Measurements from ENCODE around the gene ADAT3. TPM values are rescaled to one million over a fixed set of nuclear protein-coding genes. Genes with fewer than 3 reads are reported as not detected.
A peak's percentile ranks its signal among the peaks of the same experiment; 100 is the strongest.

Gene ADAT3
- total and polyA plus RNA-seq, 4 donors: 4.0 to 11.9 (median 6.8) TPM

- DNase-seq (no peak), ATAC-seq (ENCODE audit: insufficient read depth, low FRiP score) (no peak)
- no peak overlapping the region for H3K4me3 ChIP-seq
- TF ChIP-seq CTCF (IDR thresholded peaks at IDR 0.05; ENCODE audit: control extremely low read depth, extremely low read depth): no peak
- H3K36me3 ChIP-seq (ENCODE audit: control insufficient read depth in 4 of 4, insufficient read depth in 4 of 4, low read length in 4 of 4): peaks cover 0 to 12% (median 0%) of the 10 kb centered on the region in 4 donors
- 64 to 75% methylated on average over 25 of the region's 25 CpGs for WGBS, 2 donors
- H3K27me3 ChIP-seq (ENCODE audit: control insufficient read depth in 3 of 3, insufficient read depth in 3 of 3, low read length in 2 of 3): no peaks in the 10 kb centered on the region
- peak overlapping the region; percentile 51 to 71 for H3K27ac ChIP-seq (ENCODE audit: low read depth in 1 of 2, low read length in 1 of 2)
- peak overlapping the region in 1 of 2 donors; percentile 34 for H3K9ac ChIP-seq (ENCODE audit: insufficient read depth in 1 of 2, low read length in 2 of 2)
- no peaks in the 10 kb centered on the region for H3K9me3 ChIP-seq (ENCODE audit: control insufficient read depth in 4 of 4, insufficient read depth in 3 of 4, low read length in 3 of 4)
- H3K4me1 ChIP-seq (ENCODE audit: control insufficient read depth in 5 of 5, insufficient read depth in 5 of 5, low read length in 5 of 5): peaks cover 0 to 32% (median 9%) of the 10 kb centered on the region in 5 donors
These were observed 22.2 kb upstream of the ADAT3 start for GRCh38 chr19:1882786-1883692.

- Histone ChIP-seq H3K27ac (ENCODE audit: low read depth in 1 of 2, low read length in 1 of 2) (peak overlapping the region; percentile 51 to 96), H3K9ac (ENCODE audit: insufficient read depth in 1 of 2, low read length in 2 of 2) (peak overlapping the region in 1 of 2 donors; percentile 53), H3K4me1 (ENCODE audit: control insufficient read depth in 5 of 5, insufficient read depth in 5 of 5, low read length in 5 of 5) (peaks cover 0 to 32% (median 9%) of the 10 kb centered on the region in 5 donors), H3K4me3 (peak overlapping the region; percentile 96), H3K36me3 (ENCODE audit: control insufficient read depth in 4 of 4, insufficient read depth in 4 of 4, low read length in 4 of 4) (peaks cover 0 to 12% (median 0%) of the 10 kb centered on the region in 4 donors), H3K9me3 (ENCODE audit: control insufficient read depth in 4 of 4, insufficient read depth in 3 of 4, low read length in 3 of 4) (no peaks in the 10 kb centered on the region), H3K27me3 (ENCODE audit: control insufficient read depth in 3 of 3, insufficient read depth in 3 of 3, low read length in 2 of 3) (no peaks in the 10 kb centered on the region)
- no peak for ATAC-seq (ENCODE audit: insufficient read depth, low FRiP score)
- TF ChIP-seq CTCF (IDR thresholded peaks at IDR 0.05; ENCODE audit: control extremely low read depth, extremely low read depth): no peak
- 20 to 40% methylated on average over 8 of the region's 8 CpGs for WGBS, 2 donors
- no peak for DNase-seq
These were observed 21.4 kb upstream of the ADAT3 start for GRCh38 chr19:1883784-1884183.

GRCh38 chr19:1884291-1884718 is 20.9 kb upstream of the ADAT3 start:
- Histone ChIP-seq H3K4me3 (peak overlapping the region; percentile 96), H3K36me3 (ENCODE audit: control insufficient read depth in 4 of 4, insufficient read depth in 4 of 4, low read length in 4 of 4) (peaks cover 0 to 10% (median 0%) of the 10 kb centered on the region in 4 donors), H3K4me1 (ENCODE audit: control insufficient read depth in 5 of 5, insufficient read depth in 5 of 5, low read length in 5 of 5) (peaks cover 0 to 32% (median 9%) of the 10 kb centered on the region in 5 donors), H3K9ac (ENCODE audit: insufficient read depth in 1 of 2, low read length in 2 of 2) (peak overlapping the region; percentile 25 to 53), H3K27ac (ENCODE audit: low read depth in 1 of 2, low read length in 1 of 2) (peak overlapping the region; percentile 91 to 96), H3K9me3 (ENCODE audit: control insufficient read depth in 4 of 4, insufficient read depth in 3 of 4, low read length in 3 of 4) (no peaks in the 10 kb centered on the region), H3K27me3 (ENCODE audit: control insufficient read depth in 3 of 3, insufficient read depth in 3 of 3, low read length in 2 of 3) (no peaks in the 10 kb centered on the region)
- ATAC-seq (ENCODE audit: insufficient read depth, low FRiP score) (no peak), DNase-seq (no peak)
- 4 to 10% methylated on average over 11 of the region's 11 CpGs for WGBS, 2 donors
- TF ChIP-seq CTCF (IDR thresholded peaks at IDR 0.05; ENCODE audit: control extremely low read depth, extremely low read depth): no peak
